Activated B cell treated with CpG ODN at 0.5 μM for 24 hours (primary cell): ENCODE measurements around the gene CBFA2T3. TPM values are rescaled to one million over a fixed set of nuclear protein-coding genes. Genes with fewer than 3 reads are reported as not detected.

ENCODE experiments used
- ATAC-seq: fragments of 200-7000 bp; cut with Tn5 transposase; one replicate; pipeline ENCODE4 v1.10.0; 2021; ENCODE audit warnings: low read depth, mild to moderate bottlenecking, moderate library complexity
- CTCF ChIA-PET: fragments of 350-600 bp; sonication (Branson Sonifier 250); formaldehyde crosslinking; loops from one replicate; lab custom pipeline; 2021; ENCODE audit warnings: antibody characterized with exemption; lab: Charles Lee
- POLR2A ChIA-PET: fragments of 350-600 bp; sonication (Branson Sonifier 250); formaldehyde crosslinking; loops from one replicate; lab custom pipeline; 2021; ENCODE audit warnings: antibody characterized with exemption; lab: Charles Lee
- DNase-seq: peaks from one replicate; pipeline ENCODE4 v3.0.0; 2022
- H3K27ac Mint-ChIP-seq: one replicate; pipeline ENCODE4 v1.8.0; 2020; ENCODE audit warnings: mixed read lengths
- H3K27me3 Mint-ChIP-seq: one replicate; pipeline ENCODE4 v1.8.0; 2021; ENCODE audit warnings: mixed read lengths
- H3K36me3 Mint-ChIP-seq: one replicate; pipeline ENCODE4 v1.8.0; 2021; ENCODE audit warnings: low read depth, mixed read lengths
- H3K4me1 Mint-ChIP-seq: one replicate; pipeline ENCODE4 v1.8.0; 2021; ENCODE audit warnings: mixed read lengths
- H3K4me3 Mint-ChIP-seq: one replicate; pipeline ENCODE4 v1.8.0; 2020; ENCODE audit warnings: mild to moderate bottlenecking, mixed read lengths
- H3K9me3 Mint-ChIP-seq: one replicate; pipeline ENCODE4 v1.8.0; 2020; ENCODE audit warnings: mixed read lengths
- CTCF ChIP-seq: fragments of 200-600 bp; IDR thresholded peaks from one replicate; pipeline ENCODE4 v1.8.0; 2022; ENCODE audit warnings: antibody characterized with exemption, mild to moderate bottlenecking
- intact Hi-C: fragments of 100-400 bp; cut with micrococcal nuclease; formaldehyde crosslinking; loops from one replicate; pipeline ENCODE4 v1.15.1; 2024
- total RNA-seq: library from RNA; stranded (reverse); gene quantifications from 2 replicates; pipeline ENCODE4 v1.2.3, GENCODE V29; 2022

Gene CBFA2T3
- total RNA-seq, 1 donor from 2014 or later, result 63.3 TPM

- Mint-ChIP-seq H3K4me1 (peaks cover 48% of the 10 kb centered on the region), H3K27ac (no peak overlapping the region), H3K27me3 (no peaks in the 10 kb centered on the region), H3K9me3 (no peaks in the 10 kb centered on the region), H3K4me3 (no peak overlapping the region), H3K36me3 (peaks cover 41% of the 10 kb centered on the region)
- no peak for TF ChIP-seq CTCF
- no peak for ATAC-seq
- no peak for DNase-seq
- ChIA-PET POLR2A (no interaction called here), CTCF (no interaction called here)
- intact Hi-C loops, result no loop called here
These were observed 16.5 kb downstream of the CBFA2T3 start for GRCh38 chr16:88960516-88960915.

GRCh38 chr16:88959022-88959421 is 18.0 kb downstream of the CBFA2T3 start:
- intact Hi-C loops, result no loop called here
- ATAC-seq (no peak), DNase-seq (no peak)
- no peaks in the 10 kb centered on the region for H3K27me3 Mint-ChIP-seq
- no peaks in the 10 kb centered on the region for H3K9me3 Mint-ChIP-seq
- peaks cover 39% of the 10 kb centered on the region for H3K36me3 Mint-ChIP-seq
- TF ChIP-seq CTCF, result no peak
- ChIA-PET CTCF (no interaction called here), POLR2A (interaction anchor here (2.1 kb wide), 1 partner anchor 8 kb away, joined by 10 read pairs; no protein-coding TSS in a partner anchor)
- H3K4me3 Mint-ChIP-seq, result no peak overlapping the region
- H3K27ac Mint-ChIP-seq, result no peak overlapping the region
- H3K4me1 Mint-ChIP-seq, result peaks cover 39% of the 10 kb centered on the region

GRCh38 chr16:88957887-88958577 is 19.0 kb downstream of the CBFA2T3 start:
- CTCF ChIA-PET, result interaction anchor here (1.1 kb wide), 1 partner anchor 258 kb away, joined by 3 read pairs; no protein-coding TSS in a partner anchor

GRCh38 chr16:88957433-88957767 is 19.6 kb downstream of the CBFA2T3 start:
- no peak for DNase-seq
- peak overlapping the region; percentile 70 for H3K27ac Mint-ChIP-seq
- POLR2A ChIA-PET, result interaction anchor here (0.9 to 2.1 kb wide), 3 partner anchors 10 to 22 kb away, joined by 3 to 10 read pairs (median 4); no protein-coding TSS in a partner anchor

More at GRCh38 chr16:88957887-88958577, 19.0 kb downstream of the CBFA2T3 start:
- Mint-ChIP-seq H3K4me3 (peak overlapping the region; percentile 56), H3K9me3 (no peaks in the 10 kb centered on the region), H3K4me1 (peaks cover 36% of the 10 kb centered on the region), H3K36me3 (peaks cover 36% of the 10 kb centered on the region), H3K27ac (peak overlapping the region; percentile 70), H3K27me3 (no peaks in the 10 kb centered on the region)
- peak; percentile 52 for ATAC-seq
- no peak for DNase-seq
- no peak for TF ChIP-seq CTCF
- POLR2A ChIA-PET, result interaction anchor here (0.6 to 2.1 kb wide), 5 partner anchors 9 to 140 kb away, joined by 3 to 10 read pairs (median 4); no protein-coding TSS in a partner anchor
- intact Hi-C loops, result loop anchor here (1.0 kb wide), 1 partner anchor 10 kb away; no protein-coding TSS in a partner anchor

More at GRCh38 chr16:88957433-88957767, 19.6 kb downstream of the CBFA2T3 start:
- CTCF ChIA-PET, result interaction anchor here (1.1 kb wide), 1 partner anchor 259 kb away, joined by 3 read pairs; no protein-coding TSS in a partner anchor
- TF ChIP-seq CTCF, result no peak
- intact Hi-C loops, result no loop called here
- Mint-ChIP-seq H3K9me3 (no peaks in the 10 kb centered on the region), H3K27me3 (no peaks in the 10 kb centered on the region), H3K4me1 (peaks cover 32% of the 10 kb centered on the region), H3K36me3 (peaks cover 35% of the 10 kb centered on the region), H3K4me3 (peak overlapping the region; percentile 56)
- no peak for ATAC-seq
